K562 (cell line): ENCODE measurements around the gene SHISA7. TPM values are rescaled to one million over a fixed set of nuclear protein-coding genes. Genes with fewer than 3 reads are reported as not detected.
A peak's percentile ranks its signal among the peaks of the same experiment; 100 is the strongest.

Experiments
- CTBP1 ChIP-seq: fragments of 450-650 bp; IDR thresholded peaks from 2 replicates; pipeline ENCODE4 v1.6.1; 2016; ENCODE audit warnings: borderline replicate concordance
- E2F6 ChIP-seq, 2 experiments: IDR thresholded peaks; 2 replicates each; pipeline ENCODE4 v1.6.1; 2011; ENCODE audit warnings: borderline replicate concordance in 1 of 2, control low read depth in 1 of 2, low read depth in 1 of 2, low read length in 1 of 2, mild to moderate bottlenecking in 1 of 2, mixed read lengths in 1 of 2, moderate library complexity in 1 of 2; ENCODE audit not compliant: insufficient read depth in 1 of 2, insufficient read length in 1 of 2, poor library complexity in 1 of 2, severe bottlenecking in 1 of 2; ENCODE audit errors: extremely low read depth in 1 of 2
- MIER1 ChIP-seq: fragments of 450-650 bp; IDR thresholded peaks from 2 replicates; pipeline ENCODE4 v1.6.1; 2016; ENCODE audit warnings: antibody characterized with exemption, mild to moderate bottlenecking, low read depth
- MXD1 ChIP-seq: fragments of 250-450 bp; sonication (Bioruptor Pico); IDR thresholded peaks from 2 replicates; pipeline ENCODE4 v1.8.0; 2021; ENCODE audit warnings: borderline replicate concordance, mild to moderate bottlenecking, moderate library complexity; ENCODE audit not compliant: poor library complexity, severe bottlenecking
- NFE2 ChIP-seq: IDR thresholded peaks from 2 replicates; pipeline ENCODE4 v1.6.1; 2014; ENCODE audit warnings: antibody characterized with exemption, low read depth
- NKRF ChIP-seq: fragments of 450-650 bp; IDR thresholded peaks from 2 replicates; pipeline ENCODE4 v1.6.1; 2016; ENCODE audit warnings: borderline replicate concordance
- PYGO2 ChIP-seq: fragments of 450-650 bp; IDR thresholded peaks from 2 replicates; pipeline ENCODE4 v1.6.1; 2016; ENCODE audit warnings: mild to moderate bottlenecking, missing genetic modification characterization, moderate library complexity, missing compliant biosample characterization
- SMARCA5 ChIP-seq: fragments of 450-650 bp; IDR thresholded peaks from 2 replicates; pipeline ENCODE4 v1.6.1; 2016
- TRIM24 ChIP-seq, 2 experiments: fragments of 450-650 bp; IDR thresholded peaks; 2 replicates each; pipeline ENCODE4 v1.6.1; 2016
- ZBTB7A ChIP-seq: IDR thresholded peaks from 2 replicates; pipeline ENCODE4 v1.6.1; 2011; ENCODE audit warnings: low read depth, mild to moderate bottlenecking, low read length, moderate library complexity, borderline replicate concordance; ENCODE audit not compliant: control insufficient read depth
- ZC3H8 ChIP-seq: fragments of 450-650 bp; IDR thresholded peaks from 2 replicates; pipeline ENCODE4 v1.6.1; 2017
- polyA plus RNA-seq, 8 experiments: library from polyadenylated mRNA; depleted of rRNA in 4 of 8; stranded (reverse) in 5 of 8; unstranded in 3 of 8; fragments of >200 nt; fragmentation: Nextera tagmentation in 2 of 8; fragmentation: Illumina TruSeq in 1 of 8; extraction: Ambion mirVana in 2 of 8; extraction: Trizol in 1 of 8; gene quantifications; 2 replicates each; pipeline versions ENCODE4 v1.2.1 to v1.2.3, GENCODE V29; 2011 to 2014; ENCODE audit warnings: inconsistent platforms in 1 of 8, missing spikeins in 1 of 8
- total RNA-seq, 7 experiments: library from RNA; depleted of rRNA in 6 of 7; stranded (reverse); fragments of >200 nt in 6 of 7; fragmentation: Illumina TruSeq in 2 of 7; extraction: Trizol in 2 of 7; gene quantifications; 2 replicates each; pipeline versions ENCODE4 v1.2.1 to v1.2.3, GENCODE V29; 2011 to 2021; ENCODE audit warnings: low replicate concordance in 1 of 7
- TF ChIP-seq, protein P1 (sequence below): fragments of 200-600 bp; sonication (generic); IDR thresholded peaks from one replicate; pipeline ENCODE4 v1.6.1; 2012; ENCODE audit warnings: mild to moderate bottlenecking, low read depth, low read length, inconsistent platforms

SHISA7 gene
- total and polyA plus RNA-seq, 9 of the 15 experiments (the other 6 are each of a cell fraction or from before 2014, with no cell fraction given): 0.01 to 0.40 (median 0.07) TPM

DNA sequence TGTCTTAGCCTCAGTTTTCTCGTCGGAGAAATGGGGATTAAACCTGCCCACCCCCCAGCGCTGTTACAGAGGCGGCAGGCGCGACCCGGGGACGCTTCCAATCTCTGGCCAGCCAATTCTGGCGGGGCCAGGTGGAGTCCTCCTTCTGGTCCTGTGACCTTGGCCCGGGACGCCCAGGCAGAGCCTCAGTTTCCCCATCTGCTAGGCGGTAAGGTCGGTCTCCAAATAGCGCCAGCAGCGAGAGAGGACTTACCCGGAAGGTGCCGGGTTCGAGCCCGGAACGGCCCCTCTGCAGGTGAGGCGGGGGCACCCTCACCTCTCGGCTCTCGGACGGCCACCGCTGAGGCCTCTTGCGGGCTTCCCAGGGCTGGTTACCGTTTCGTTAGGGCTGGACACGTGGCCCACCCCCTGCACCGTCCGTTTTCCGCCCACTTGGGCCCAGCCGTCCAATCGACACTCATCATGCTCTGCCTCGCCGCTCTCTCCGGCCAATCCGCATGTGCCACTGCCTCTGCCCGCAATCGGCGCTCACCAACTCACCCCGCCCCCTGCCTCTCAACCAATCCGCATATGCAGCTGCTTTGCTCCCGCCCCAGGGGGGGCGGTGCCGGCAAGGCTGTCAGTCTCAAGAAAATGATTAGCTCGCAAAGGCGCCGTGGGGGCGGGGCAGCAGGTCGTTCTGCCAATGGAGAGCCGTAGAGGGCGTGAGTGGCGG is 18.3 kb upstream of the SHISA7 start, which contains the start of gene ISOC2 (continued):
- TF ChIP-seq MXD1 (CRISPR knock-in tag) (peak; percentile 77), E2F6 (IDR thresholded peaks at IDR 0.05; ENCODE audit: borderline replicate concordance in 1 of 2, extremely low read depth in 1 of 2, insufficient read depth in 1 of 2, insufficient read length in 1 of 2, low read depth in 1 of 2, low read length in 1 of 2, poor library complexity in 1 of 2, severe bottlenecking in 1 of 2) (peak; percentile 77 to 85), ZC3H8 (no peak), NFE2 (no peak), NKRF (peak; percentile 90), SMARCA5 (peak; percentile 99), PYGO2 (tag) (0 out of 2 replicates have a peak, but pooled peaks have one; percentile 52), CTBP1 (peak; percentile 11; the same call in 1 of the 2 replicates), ZBTB7A (peak; percentile 10; the same call in 1 of the 2 replicates), MIER1 (0 out of 2 replicates have a peak, but pooled peaks have one; percentile 32), TRIM24 (IDR thresholded peaks at IDR 0.05) (peak in 1 of 2 experiments; percentile 39; a peak in 1 of 4 replicates)
- TF ChIP-seq, protein P1, sequence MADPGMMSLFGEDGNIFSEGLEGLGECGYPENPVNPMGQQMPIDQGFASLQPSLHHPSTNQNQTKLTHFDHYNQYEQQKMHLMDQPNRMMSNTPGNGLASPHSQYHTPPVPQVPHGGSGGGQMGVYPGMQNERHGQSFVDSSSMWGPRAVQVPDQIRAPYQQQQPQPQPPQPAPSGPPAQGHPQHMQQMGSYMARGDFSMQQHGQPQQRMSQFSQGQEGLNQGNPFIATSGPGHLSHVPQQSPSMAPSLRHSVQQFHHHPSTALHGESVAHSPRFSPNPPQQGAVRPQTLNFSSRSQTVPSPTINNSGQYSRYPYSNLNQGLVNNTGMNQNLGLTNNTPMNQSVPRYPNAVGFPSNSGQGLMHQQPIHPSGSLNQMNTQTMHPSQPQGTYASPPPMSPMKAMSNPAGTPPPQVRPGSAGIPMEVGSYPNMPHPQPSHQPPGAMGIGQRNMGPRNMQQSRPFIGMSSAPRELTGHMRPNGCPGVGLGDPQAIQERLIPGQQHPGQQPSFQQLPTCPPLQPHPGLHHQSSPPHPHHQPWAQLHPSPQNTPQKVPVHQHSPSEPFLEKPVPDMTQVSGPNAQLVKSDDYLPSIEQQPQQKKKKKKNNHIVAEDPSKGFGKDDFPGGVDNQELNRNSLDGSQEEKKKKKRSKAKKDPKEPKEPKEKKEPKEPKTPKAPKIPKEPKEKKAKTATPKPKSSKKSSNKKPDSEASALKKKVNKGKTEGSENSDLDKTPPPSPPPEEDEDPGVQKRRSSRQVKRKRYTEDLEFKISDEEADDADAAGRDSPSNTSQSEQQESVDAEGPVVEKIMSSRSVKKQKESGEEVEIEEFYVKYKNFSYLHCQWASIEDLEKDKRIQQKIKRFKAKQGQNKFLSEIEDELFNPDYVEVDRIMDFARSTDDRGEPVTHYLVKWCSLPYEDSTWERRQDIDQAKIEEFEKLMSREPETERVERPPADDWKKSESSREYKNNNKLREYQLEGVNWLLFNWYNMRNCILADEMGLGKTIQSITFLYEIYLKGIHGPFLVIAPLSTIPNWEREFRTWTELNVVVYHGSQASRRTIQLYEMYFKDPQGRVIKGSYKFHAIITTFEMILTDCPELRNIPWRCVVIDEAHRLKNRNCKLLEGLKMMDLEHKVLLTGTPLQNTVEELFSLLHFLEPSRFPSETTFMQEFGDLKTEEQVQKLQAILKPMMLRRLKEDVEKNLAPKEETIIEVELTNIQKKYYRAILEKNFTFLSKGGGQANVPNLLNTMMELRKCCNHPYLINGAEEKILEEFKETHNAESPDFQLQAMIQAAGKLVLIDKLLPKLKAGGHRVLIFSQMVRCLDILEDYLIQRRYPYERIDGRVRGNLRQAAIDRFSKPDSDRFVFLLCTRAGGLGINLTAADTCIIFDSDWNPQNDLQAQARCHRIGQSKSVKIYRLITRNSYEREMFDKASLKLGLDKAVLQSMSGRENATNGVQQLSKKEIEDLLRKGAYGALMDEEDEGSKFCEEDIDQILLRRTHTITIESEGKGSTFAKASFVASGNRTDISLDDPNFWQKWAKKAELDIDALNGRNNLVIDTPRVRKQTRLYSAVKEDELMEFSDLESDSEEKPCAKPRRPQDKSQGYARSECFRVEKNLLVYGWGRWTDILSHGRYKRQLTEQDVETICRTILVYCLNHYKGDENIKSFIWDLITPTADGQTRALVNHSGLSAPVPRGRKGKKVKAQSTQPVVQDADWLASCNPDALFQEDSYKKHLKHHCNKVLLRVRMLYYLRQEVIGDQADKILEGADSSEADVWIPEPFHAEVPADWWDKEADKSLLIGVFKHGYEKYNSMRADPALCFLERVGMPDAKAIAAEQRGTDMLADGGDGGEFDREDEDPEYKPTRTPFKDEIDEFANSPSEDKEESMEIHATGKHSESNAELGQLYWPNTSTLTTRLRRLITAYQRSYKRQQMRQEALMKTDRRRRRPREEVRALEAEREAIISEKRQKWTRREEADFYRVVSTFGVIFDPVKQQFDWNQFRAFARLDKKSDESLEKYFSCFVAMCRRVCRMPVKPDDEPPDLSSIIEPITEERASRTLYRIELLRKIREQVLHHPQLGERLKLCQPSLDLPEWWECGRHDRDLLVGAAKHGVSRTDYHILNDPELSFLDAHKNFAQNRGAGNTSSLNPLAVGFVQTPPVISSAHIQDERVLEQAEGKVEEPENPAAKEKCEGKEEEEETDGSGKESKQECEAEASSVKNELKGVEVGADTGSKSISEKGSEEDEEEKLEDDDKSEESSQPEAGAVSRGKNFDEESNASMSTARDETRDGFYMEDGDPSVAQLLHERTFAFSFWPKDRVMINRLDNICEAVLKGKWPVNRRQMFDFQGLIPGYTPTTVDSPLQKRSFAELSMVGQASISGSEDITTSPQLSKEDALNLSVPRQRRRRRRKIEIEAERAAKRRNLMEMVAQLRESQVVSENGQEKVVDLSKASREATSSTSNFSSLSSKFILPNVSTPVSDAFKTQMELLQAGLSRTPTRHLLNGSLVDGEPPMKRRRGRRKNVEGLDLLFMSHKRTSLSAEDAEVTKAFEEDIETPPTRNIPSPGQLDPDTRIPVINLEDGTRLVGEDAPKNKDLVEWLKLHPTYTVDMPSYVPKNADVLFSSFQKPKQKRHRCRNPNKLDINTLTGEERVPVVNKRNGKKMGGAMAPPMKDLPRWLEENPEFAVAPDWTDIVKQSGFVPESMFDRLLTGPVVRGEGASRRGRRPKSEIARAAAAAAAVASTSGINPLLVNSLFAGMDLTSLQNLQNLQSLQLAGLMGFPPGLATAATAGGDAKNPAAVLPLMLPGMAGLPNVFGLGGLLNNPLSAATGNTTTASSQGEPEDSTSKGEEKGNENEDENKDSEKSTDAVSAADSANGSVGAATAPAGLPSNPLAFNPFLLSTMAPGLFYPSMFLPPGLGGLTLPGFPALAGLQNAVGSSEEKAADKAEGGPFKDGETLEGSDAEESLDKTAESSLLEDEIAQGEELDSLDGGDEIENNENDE: no peak
